ENCODE measurements around the gene LRMDA.

LRMDA gene

DNA sequence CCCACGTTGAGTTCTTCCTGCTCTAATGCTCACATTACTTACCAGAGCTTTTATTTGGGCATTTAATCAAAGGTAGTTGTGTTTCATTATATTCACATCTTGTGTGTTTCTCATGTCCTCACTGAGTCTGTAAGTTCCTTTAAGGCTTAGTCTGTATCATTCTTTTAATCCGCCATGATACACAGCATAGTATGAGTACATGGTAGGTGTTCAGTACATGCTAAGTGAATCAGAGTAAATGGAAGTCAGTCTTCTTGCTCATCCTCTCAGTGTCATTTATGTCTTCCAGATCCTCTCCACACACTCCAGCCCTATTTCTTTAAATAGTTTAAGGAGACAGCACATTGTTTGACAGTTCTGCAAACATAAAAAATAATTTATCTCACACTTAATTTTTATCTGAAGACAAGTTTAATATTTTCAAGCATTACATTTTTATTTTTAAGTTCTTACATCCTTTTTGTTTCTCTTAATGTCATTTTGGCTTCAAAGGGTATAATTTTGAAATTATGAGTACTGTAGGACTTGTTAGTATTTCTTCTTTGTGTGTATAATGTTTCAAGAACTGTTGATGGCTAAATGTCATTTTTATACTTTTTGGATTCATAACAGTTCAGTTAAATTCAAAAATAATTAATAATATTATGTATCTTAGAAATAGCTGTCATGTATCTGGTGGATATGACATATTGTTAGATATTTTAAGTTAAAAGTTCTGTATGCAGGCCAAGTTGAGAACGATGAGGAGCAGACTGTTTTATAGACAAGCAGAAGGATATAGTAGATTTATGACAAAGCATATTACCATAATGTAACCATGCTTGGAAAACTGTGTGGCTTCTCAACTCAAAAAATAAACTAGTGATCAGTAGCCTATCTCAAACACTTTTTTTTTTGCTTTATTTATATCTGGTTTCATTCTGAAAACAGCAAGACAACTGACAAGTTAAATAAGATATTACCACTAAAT lies 342.7 kb downstream of the LRMDA start:
- Histone ChIP-seq H3K4me2 (no peak overlapping the region), H3K9me3 (replicated peaks in 1 of 11) (no peaks in the 10 kb centered on the region), H3K27me3 (no peaks in the 10 kb centered on the region), H3K4me3 (no peak overlapping the region), H3K4me1 (peaks cover 6 to 18% (median 10%) of the 10 kb centered on the region in 10 experiments; a peak in 19 of 20 replicates), H3K36me3 (no peaks in the 10 kb centered on the region), H4K20me1 (no peaks in the 10 kb centered on the region), H3K9ac (no peak overlapping the region), H3K27ac (no peak overlapping the region)
- TF ChIP-seq Cebpa-rat (IDR thresholded peaks at IDR 0.05), result no peak

DNA sequence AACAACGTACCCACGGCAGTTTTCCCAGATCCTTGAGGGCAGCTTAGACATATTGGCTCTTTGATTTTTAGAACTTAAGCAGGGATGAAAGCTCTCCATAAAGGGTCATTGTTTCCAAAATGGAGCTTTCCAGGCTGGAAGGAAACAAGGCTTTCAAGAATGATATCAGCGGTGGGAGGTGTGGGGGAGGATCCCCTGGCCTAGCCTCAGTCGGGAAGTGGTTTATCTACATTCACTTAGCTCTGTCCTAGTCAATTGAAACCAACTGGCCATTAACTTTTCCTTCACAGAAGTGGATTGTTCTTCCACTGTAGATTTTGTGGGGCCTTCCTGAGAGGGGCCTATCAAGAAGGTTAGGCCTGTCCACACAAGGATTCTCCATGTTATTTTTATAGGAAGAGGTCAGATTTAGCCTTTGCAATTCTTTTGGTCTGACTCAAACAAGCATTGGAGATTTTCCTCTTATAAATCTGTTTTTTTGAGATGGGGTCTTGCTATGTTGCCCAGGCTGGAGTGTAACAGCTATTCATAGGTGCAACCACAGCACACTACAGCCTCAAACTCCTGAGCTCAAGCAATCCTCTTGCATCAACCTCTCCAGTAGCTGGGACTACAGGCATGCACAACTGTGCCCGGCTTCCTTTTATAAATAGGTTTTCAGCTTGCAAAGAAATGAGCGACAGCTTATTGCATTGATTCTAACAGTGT lies 343.5 kb downstream of the LRMDA start:
- no peaks in the 10 kb centered on the region for H3K27me3 ChIP-seq
- H3K4me3 ChIP-seq, result no peak overlapping the region
- no peak for TF ChIP-seq Cebpa-rat (IDR thresholded peaks at IDR 0.05)
- no peak overlapping the region for H3K4me2 ChIP-seq
- peaks cover 6 to 18% (median 10%) of the 10 kb centered on the region in 10 experiments; a peak in 19 of 20 replicates for H3K4me1 ChIP-seq
- no peaks in the 10 kb centered on the region for H3K9me3 ChIP-seq (replicated peaks in 1 of 11)
- no peaks in the 10 kb centered on the region for H3K36me3 ChIP-seq
- no peaks in the 10 kb centered on the region for H4K20me1 ChIP-seq
- no peak overlapping the region for H3K9ac ChIP-seq
- H3K27ac ChIP-seq, result no peak overlapping the region

DNA sequence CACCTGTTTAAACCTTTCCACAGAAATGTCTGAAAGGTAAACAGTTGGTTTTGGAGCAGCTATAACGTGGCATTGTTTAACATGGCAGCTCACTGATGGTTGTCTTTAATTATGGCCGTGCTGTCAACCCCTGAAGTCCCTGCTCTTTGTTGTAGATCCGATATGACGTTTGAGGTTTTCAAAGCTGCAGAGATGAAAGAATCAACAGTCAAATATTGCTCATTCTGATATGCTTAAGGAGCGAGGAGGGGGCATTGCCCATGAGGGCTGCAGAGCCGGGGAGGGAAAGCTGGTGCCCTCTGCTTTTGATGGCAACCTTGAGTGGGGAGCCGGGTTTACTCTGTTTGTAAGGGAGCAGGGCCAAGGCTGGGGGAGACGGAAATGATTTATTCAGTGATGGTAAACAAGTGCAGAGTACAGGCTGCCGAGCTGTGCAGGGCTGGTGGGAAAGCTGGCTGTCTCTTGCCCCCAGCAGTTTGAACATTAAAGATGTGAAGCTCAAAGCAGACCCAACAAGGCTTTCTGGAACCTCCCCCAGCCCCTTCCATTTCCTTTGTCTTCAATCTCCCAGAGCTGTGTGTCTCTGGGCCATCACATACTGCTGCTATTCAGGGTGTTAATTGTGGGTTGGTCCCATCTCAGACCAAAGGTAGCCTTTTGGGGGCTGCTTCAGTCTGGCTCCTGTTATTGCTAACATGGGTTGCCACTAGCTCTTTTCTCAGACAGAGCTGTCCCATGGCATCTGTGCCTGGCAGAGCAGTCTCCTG lies 345.5 kb downstream of the LRMDA start:
- Histone ChIP-seq H3K9ac (no peak overlapping the region), H3K27me3 (no peaks in the 10 kb centered on the region), H3K9me3 (replicated peaks in 1 of 11) (no peaks in the 10 kb centered on the region), H3K4me2 (no peak overlapping the region), H3K27ac (no peak overlapping the region), H3K4me1 (peaks cover under 1 to 12% (median 5%) of the 10 kb centered on the region in 10 experiments; a peak in 16 of 20 replicates), H3K36me3 (no peaks in the 10 kb centered on the region), H3K4me3 (no peak overlapping the region), H4K20me1 (no peaks in the 10 kb centered on the region)
- TF ChIP-seq Cebpa-rat (IDR thresholded peaks at IDR 0.05), result no peak

DNA sequence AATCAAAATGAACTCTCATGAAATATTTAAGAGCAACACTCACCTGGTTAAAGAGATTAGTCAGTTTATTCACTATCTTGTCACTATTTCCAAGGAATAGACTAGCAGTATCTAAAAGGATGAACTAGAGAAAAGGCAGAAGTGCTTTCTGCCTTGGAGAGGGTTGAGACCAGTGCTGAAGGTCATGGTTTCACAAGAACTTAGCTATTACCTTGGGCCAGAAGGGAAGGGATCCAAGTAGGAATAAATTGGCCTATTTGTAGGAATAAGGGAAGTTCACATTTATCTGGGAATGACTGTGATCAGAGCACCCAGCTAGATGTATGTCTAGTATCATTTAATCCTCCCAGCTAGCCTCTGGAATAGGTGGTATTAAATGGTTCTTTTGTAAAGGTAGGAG lies 347.2 kb downstream of the LRMDA start:
- Histone ChIP-seq H3K27ac (no peak overlapping the region), H3K4me3 (no peak overlapping the region), H3K9ac (no peak overlapping the region), H4K20me1 (no peaks in the 10 kb centered on the region), H3K36me3 (no peaks in the 10 kb centered on the region), H3K27me3 (no peaks in the 10 kb centered on the region), H3K4me2 (no peak overlapping the region), H3K4me1 (0 out of 20 replicates have a peak, but pooled peaks cover 0 to 4% (median 0%) of the 10 kb centered on the region in 10 experiments), H3K9me3 (replicated peaks in 1 of 11) (no peaks in the 10 kb centered on the region)
- TF ChIP-seq Cebpa-rat (IDR thresholded peaks at IDR 0.05), result no peak

DNA sequence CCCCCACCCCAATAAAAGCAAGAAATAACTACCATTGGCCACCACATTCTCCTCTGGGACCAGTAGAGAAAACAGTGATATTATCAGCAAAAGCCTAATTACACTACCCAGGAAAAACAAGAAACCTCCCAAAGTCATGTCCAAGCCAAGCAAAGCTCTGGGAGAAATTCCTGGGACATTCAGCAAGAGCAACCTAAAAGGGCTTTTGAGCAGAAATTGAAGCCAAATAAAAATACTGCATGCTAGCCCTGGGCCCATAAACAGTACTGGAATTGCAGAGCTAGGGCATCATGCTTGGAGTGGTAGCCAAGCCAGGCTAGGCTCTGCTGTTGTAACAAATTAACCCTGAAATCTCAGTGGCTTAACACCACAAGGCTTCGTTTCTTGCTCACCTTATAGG lies 347.9 kb downstream of the LRMDA start:
- Histone ChIP-seq H3K4me2 (no peak overlapping the region), H3K36me3 (no peaks in the 10 kb centered on the region), H4K20me1 (no peaks in the 10 kb centered on the region), H3K27ac (no peak overlapping the region), H3K9me3 (replicated peaks in 1 of 11) (no peaks in the 10 kb centered on the region), H3K4me3 (no peak overlapping the region), H3K9ac (no peak overlapping the region), H3K4me1 (0 out of 20 replicates have a peak, but pooled peaks cover 0 to 4% (median 0%) of the 10 kb centered on the region in 10 experiments), H3K27me3 (no peaks in the 10 kb centered on the region)
- no peak for TF ChIP-seq Cebpa-rat (IDR thresholded peaks at IDR 0.05)

DNA sequence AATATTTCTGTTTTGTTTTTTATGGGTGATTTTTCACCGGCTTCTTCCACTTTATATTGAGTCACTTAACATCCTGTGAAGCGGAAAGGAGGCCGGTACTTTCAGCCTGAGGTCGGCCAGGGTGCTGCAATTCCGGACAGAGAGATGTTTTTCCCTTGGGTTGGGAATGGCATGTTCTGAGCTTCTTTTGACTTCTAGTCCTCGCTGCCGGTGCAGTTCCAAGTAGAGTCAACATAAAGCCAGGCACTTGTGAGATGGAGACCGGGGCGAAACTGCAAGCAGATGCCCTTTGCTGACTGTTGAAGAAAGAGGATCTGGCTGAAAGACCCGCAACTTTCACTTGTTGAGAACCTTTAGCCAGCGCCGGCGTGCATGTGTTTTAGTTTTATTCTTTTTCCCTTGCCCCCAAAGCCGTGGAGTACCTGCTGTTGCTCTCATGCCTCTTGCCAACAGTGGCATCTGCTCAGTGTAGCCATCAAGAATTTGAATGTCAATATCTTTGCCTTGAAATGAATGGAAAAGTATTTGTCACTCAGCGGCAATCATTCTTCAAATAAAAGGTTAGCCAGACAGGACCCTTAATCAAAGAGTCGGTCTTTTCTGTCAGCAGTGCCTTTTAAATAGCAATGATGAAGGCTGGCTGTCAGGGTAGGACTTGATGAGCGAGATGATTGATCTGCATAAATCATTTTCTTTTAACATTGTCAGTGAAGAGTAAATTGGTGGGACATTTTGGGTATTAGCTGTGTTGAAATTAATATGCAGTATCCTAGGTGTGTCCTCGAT lies 351.2 kb downstream of the LRMDA start:
- H3K36me3 ChIP-seq, result no peaks in the 10 kb centered on the region
- no peak overlapping the region for H3K27ac ChIP-seq
- no peak for TF ChIP-seq Cebpa-rat (IDR thresholded peaks at IDR 0.05)
- H4K20me1 ChIP-seq, result no peaks in the 10 kb centered on the region
- 0 out of 20 replicates have a peak, but pooled peaks cover 0 to 4% (median 0%) of the 10 kb centered on the region in 10 experiments for H3K4me1 ChIP-seq
- H3K27me3 ChIP-seq, result no peaks in the 10 kb centered on the region
- H3K9me3 ChIP-seq (replicated peaks in 1 of 11), result no peaks in the 10 kb centered on the region
- no peak overlapping the region for H3K9ac ChIP-seq
- H3K4me2 ChIP-seq, result no peak overlapping the region
- H3K4me3 ChIP-seq, result no peak overlapping the region

DNA sequence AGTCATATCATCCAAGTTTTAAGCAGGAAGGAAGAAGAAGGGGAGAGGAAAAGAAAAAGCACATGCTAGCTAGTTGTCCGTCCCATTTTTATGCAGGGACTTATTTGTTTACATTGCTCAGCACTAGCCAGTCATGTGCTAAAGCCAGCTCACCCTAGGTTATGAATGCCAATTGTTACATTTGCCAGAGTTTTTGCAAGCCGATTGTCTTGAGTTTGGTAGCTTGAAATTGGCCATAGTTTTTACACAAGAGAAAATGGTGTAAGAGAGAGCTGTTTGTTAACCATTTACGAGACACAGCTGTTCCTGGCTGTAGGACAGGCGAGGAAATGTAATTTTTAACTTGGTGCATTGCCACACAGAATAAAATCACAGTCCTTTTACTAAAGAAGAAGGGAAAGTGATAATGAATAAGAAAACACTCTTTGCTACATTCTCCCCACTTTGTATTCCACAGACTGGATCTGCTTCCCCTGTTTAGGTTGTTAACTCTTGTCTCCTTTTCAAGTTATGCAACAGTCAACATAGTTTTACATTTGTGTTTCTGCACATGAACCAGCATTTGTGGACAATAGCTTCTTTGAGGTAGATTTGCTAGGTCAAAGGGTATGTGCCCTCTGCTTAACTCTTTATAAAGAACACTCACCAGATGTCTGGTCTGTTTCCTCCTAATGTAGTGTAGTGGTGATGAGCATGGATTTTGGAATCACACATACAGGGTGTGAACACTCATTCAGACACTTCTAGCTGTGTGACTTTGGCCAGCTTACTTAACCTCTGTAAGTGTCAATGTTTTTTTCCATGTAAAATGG lies 357.2 kb downstream of the LRMDA start:
- no peak for TF ChIP-seq Cebpa-rat (IDR thresholded peaks at IDR 0.05)
- Histone ChIP-seq H4K20me1 (no peaks in the 10 kb centered on the region), H3K27ac (no peak overlapping the region), H3K9ac (no peak overlapping the region), H3K4me3 (no peak overlapping the region), H3K9me3 (replicated peaks in 1 of 11) (no peaks in the 10 kb centered on the region), H3K27me3 (no peaks in the 10 kb centered on the region), H3K4me1 (no peaks in the 10 kb centered on the region), H3K4me2 (no peak overlapping the region), H3K36me3 (no peaks in the 10 kb centered on the region)

DNA sequence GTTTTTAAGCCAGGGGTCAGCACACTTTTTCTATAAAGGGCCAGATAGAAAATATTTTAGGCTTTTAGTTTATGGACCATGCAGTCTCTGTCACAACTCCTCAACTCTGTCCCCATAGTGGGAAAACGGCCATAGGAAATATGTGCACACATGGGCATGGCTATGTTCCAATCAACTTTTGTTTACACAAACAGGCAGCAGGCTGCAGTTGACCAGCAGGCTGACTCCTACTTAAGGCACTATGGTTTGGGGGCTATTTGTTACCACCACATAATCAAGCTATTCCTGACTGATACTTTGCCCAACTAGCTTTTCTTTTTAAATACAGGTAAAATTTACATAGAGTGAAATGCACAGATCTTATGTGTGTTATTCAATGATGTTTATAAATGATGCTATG lies 362.4 kb downstream of the LRMDA start:
- H3K4me1 ChIP-seq, result no peaks in the 10 kb centered on the region
- H3K27me3 ChIP-seq, result no peaks in the 10 kb centered on the region
- H3K4me3 ChIP-seq, result no peak overlapping the region
- H3K36me3 ChIP-seq, result no peaks in the 10 kb centered on the region
- H3K9me3 ChIP-seq (replicated peaks in 1 of 11), result peaks cover 0 to 30% (median 7%) of the 10 kb centered on the region in 11 experiments; a peak in 14 of 22 replicates
- no peak overlapping the region for H3K27ac ChIP-seq
- H3K4me2 ChIP-seq, result no peak overlapping the region
- no peaks in the 10 kb centered on the region for H4K20me1 ChIP-seq
- no peak for TF ChIP-seq Cebpa-rat (IDR thresholded peaks at IDR 0.05)
- no peak overlapping the region for H3K9ac ChIP-seq

Data from BLaER1 treated with 17β-estradiol and CSF1 and Interleukin-3, amounts not matched to agents 10 nM and 100 nM (cell line).